Naive thymus-derived CD8-positive, alpha-beta T cell (primary cell): ENCODE measurements around the gene MYO1H. TPM values are rescaled to one million over a fixed set of nuclear protein-coding genes. Genes with fewer than 3 reads are reported as not detected.
"Not testable (repeated sequence)": the region's sequence is repeated elsewhere in the genome, so short reads cannot be mapped to it uniquely, and the experiment has no call there.

ENCODE experiments used
- ATAC-seq, 2 donors: fragments of 150-1000 bp; cut with Tn5 transposase in 1 of 2; sonication (Bioruptor Pico), chemical (Tn5 transposase) in 1 of 2; 1 replicate in 1 of 2; 2 replicates in 1 of 2; pipeline ENCODE4 v1.10.0; 2021; ENCODE audit warnings: mild to moderate bottlenecking in 2 of 2, moderate library complexity in 2 of 2
- POLR2A ChIA-PET: fragments of 350-600 bp; sonication (Branson Sonifier 250); formaldehyde crosslinking; loops from one replicate; lab custom pipeline; 2021; ENCODE audit warnings: antibody characterized with exemption; lab: Charles Lee
- DNase-seq, 10 donors: peaks; one replicate each; pipeline versions ENCODE4 v3.0.0 to v3.0.0-alpha.2; 2020 to 2022
- H3K27ac Mint-ChIP-seq, 10 donors: one replicate each; pipeline ENCODE4 v1.8.0; 2020 to 2022; ENCODE audit warnings: mild to moderate bottlenecking in 10 of 10, mixed read lengths in 10 of 10, moderate library complexity in 4 of 10, inconsistent platforms in 1 of 10
- H3K27me3 Mint-ChIP-seq, 5 donors: one replicate each; pipeline ENCODE4 v1.8.0; 2021 to 2022; ENCODE audit warnings: mixed read lengths in 5 of 5
- H3K36me3 Mint-ChIP-seq, 3 donors: one replicate each; pipeline ENCODE4 v1.8.0; 2020 to 2022; ENCODE audit warnings: mixed read lengths in 3 of 3, mild to moderate bottlenecking in 2 of 3, inconsistent platforms in 1 of 3
- H3K4me1 Mint-ChIP-seq, 4 donors: one replicate each; pipeline ENCODE4 v1.8.0; 2021 to 2022; ENCODE audit warnings: mixed read lengths in 4 of 4
- H3K4me3 Mint-ChIP-seq, 10 donors: one replicate each; pipeline ENCODE4 v1.8.0; 2020 to 2022; ENCODE audit warnings: mild to moderate bottlenecking in 10 of 10, mixed read lengths in 10 of 10, moderate library complexity in 6 of 10, inconsistent platforms in 1 of 10
- H3K9me3 Mint-ChIP-seq, 9 donors: one replicate each; pipeline ENCODE4 v1.8.0; 2020 to 2022; ENCODE audit warnings: mixed read lengths in 9 of 9, mild to moderate bottlenecking in 3 of 9, inconsistent platforms in 1 of 9, moderate library complexity in 1 of 9
- polyA plus RNA-seq, 3 donors: library from polyadenylated mRNA; unstranded; fragments of 300-500 nt; fragmentation: Illumina TruSeq; gene quantifications; one replicate each; pipeline ENCODE4 v1.2.3, GENCODE V29; 2021
- total RNA-seq, 8 experiments: library from RNA in 2 of 8; stranded (reverse) in 2 of 8; gene quantifications; one replicate each; pipeline ENCODE4 v1.2.3 and lab custom pipeline; 2021 to 2026

MYO1H gene
- total and polyA plus RNA-seq, 5 experiments from 2014 or later = not detected

GRCh38 chr12:109321294-109321693 is 26.4 kb upstream of the MYO1H start:
- H3K4me1 Mint-ChIP-seq, H3K4me3 Mint-ChIP-seq, DNase-seq, H3K36me3 Mint-ChIP-seq, POLR2A ChIA-PET, ATAC-seq, H3K27ac Mint-ChIP-seq, H3K9me3 Mint-ChIP-seq: not testable (repeated sequence)
- peaks cover 10 to 35% (median 19%) of the 10 kb centered on the region in 5 donors for H3K27me3 Mint-ChIP-seq

- ATAC-seq (no peak), DNase-seq (no peak)
- POLR2A ChIA-PET = no interaction called here
- no peaks in the 10 kb centered on the region for H3K36me3 Mint-ChIP-seq
- H3K9me3 Mint-ChIP-seq = no peaks in the 10 kb centered on the region
- H3K4me3 Mint-ChIP-seq = no peak overlapping the region
- H3K27ac Mint-ChIP-seq = no peak overlapping the region
- H3K4me1 Mint-ChIP-seq = no peaks in the 10 kb centered on the region
- H3K27me3 Mint-ChIP-seq = peaks cover 0 to 8% (median 4%) of the 10 kb centered on the region in 5 donors
Measured at GRCh38 chr12:109329003-109329402, 18.7 kb upstream of the MYO1H start.

DNA sequence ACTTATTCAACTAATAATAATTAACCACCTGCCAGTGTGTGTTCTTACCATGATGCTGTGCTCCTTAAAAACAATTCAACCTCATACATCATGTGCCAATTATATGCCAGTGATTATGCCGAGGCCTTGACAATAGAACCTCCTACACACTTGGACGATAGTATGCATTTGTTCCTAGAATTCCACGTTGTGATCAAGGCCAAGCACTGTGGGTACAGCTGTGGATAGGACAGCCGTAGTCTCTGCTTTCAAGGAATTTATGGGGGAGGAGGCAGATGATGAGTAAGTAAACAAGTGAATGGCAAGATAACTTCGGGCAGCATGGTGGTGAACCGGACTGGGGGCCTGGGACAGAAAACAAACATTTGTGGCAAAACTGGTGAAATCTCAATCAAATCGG is 18.0 kb upstream of the MYO1H start:
- ATAC-seq (no peak), DNase-seq (no peak)
- Mint-ChIP-seq H3K27me3 (peaks cover 0 to 8% (median 4%) of the 10 kb centered on the region in 5 donors), H3K27ac (no peak overlapping the region), H3K9me3 (no peaks in the 10 kb centered on the region), H3K36me3 (no peaks in the 10 kb centered on the region), H3K4me1 (no peaks in the 10 kb centered on the region), H3K4me3 (no peak overlapping the region)
- POLR2A ChIA-PET = no interaction called here

- Mint-ChIP-seq H3K36me3 (no peaks in the 10 kb centered on the region), H3K4me1 (no peaks in the 10 kb centered on the region), H3K27me3 (peaks cover 0 to 11% (median 6%) of the 10 kb centered on the region in 5 donors), H3K27ac (no peak overlapping the region), H3K4me3 (no peak overlapping the region), H3K9me3 (no peaks in the 10 kb centered on the region)
- no peak for ATAC-seq
- DNase-seq = no peak
- POLR2A ChIA-PET = no interaction called here
Measured at GRCh38 chr12:109330282-109331230, 17.1 kb upstream of the MYO1H start.

DNA sequence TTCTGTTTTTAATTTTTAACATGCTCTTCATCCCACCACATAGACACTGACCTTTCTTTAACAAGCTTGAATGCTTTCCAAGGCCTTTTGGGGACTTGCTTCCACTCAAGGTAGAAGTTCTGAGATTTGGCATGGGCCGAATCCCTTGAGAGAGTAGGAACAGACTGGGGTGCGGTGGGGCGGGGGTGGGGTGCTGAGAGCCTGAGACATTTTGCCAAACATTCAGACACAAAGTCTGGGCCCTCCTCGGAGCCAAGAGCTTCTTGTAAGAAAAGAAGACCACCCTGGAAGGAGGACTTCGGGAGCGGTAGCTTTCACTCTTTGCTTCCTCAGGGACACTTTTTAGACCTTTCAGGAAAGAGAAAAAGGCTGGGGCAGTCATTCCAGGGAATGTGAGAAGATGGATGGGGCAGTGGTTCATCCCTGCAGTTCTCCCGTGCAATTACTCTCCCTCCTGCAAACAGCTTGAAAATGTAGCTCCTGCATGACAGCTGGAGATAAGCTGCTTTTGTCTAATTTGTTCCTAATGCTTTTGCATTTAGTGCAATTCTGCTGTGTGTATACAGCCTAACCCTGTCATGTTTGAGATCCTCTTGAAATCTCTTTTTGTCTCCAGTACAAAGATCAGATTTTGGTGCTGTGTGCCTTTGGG is 16.3 kb upstream of the MYO1H start:
- Mint-ChIP-seq H3K27ac (no peak overlapping the region), H3K4me1 (no peaks in the 10 kb centered on the region), H3K36me3 (no peaks in the 10 kb centered on the region), H3K9me3 (no peaks in the 10 kb centered on the region), H3K4me3 (no peak overlapping the region), H3K27me3 (peaks cover 6 to 15% (median 11%) of the 10 kb centered on the region in 5 donors)
- DNase-seq = no peak
- no peak for ATAC-seq
- POLR2A ChIA-PET = interaction anchor here (0.6 kb wide), 1 partner anchor 436 kb away, joined by 5 read pairs; no protein-coding TSS in a partner anchor

DNA sequence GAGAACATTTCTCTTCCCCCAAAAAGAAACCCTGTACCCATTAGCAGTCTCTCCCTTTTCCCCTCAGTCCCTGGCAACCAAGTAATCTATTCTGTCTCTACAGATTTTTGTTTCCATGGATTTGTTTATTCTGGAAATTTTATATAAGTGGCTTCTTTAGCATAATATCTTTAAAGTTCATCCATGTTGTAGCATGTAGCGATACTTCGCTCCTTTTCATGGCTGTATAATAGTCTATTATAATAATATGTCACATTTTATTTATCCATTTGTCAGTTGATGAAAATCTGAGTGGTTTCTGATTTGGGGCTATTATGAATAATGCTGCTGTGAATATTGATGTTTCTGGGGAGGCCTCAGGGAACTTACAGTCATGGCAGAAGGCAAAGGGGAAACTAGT is 12.8 kb upstream of the MYO1H start:
- H3K27me3 Mint-ChIP-seq = peaks cover 9 to 27% (median 13%) of the 10 kb centered on the region in 5 donors
- H3K27ac Mint-ChIP-seq = no peak overlapping the region

DNA sequence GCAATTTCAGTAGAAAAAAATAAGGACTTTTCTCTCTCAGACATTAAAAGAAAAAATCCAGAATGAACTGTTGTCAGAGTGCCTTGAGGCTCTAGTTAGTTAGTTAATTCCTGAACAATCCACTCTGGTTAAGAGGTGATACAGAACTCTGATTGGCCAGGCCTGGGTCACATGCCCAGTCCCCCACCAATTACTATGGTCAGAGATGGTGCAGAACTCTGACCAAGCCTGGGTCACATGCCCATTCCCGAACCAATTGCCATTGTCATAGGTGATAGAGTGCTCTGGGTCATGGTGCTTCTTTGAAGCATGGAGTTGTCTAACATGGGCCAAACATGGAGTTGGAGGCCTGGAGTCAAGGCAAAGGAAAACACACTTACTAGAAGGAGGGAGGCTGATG is 11.1 kb upstream of the MYO1H start:
- POLR2A ChIA-PET = no interaction called here
- ATAC-seq (no peak), DNase-seq (no peak)
- H3K4me1 Mint-ChIP-seq = no peaks in the 10 kb centered on the region
- no peak overlapping the region for H3K27ac Mint-ChIP-seq
- H3K9me3 Mint-ChIP-seq = no peaks in the 10 kb centered on the region
- H3K4me3 Mint-ChIP-seq = no peak overlapping the region
- no peaks in the 10 kb centered on the region for H3K36me3 Mint-ChIP-seq
- H3K27me3 Mint-ChIP-seq = peaks cover 5 to 27% (median 13%) of the 10 kb centered on the region in 5 donors

More for the DNA sequence above, 12.8 kb upstream of the MYO1H start:
- H3K36me3 Mint-ChIP-seq = no peaks in the 10 kb centered on the region
- no peaks in the 10 kb centered on the region for H3K9me3 Mint-ChIP-seq
- DNase-seq = no peak
- no peak for ATAC-seq
- no peak overlapping the region for H3K4me3 Mint-ChIP-seq
- POLR2A ChIA-PET = no interaction called here
- no peaks in the 10 kb centered on the region for H3K4me1 Mint-ChIP-seq

- ATAC-seq = no peak
- H3K27ac Mint-ChIP-seq = no peak overlapping the region
- DNase-seq = no peak
- peaks cover 0 to 26% (median 4%) of the 10 kb centered on the region in 5 donors for H3K27me3 Mint-ChIP-seq
- no peaks in the 10 kb centered on the region for H3K36me3 Mint-ChIP-seq
- POLR2A ChIA-PET = interaction anchor here (0.6 kb wide), 1 partner anchor 18 kb away, joined by 5 read pairs; no protein-coding TSS in a partner anchor
- H3K4me3 Mint-ChIP-seq = no peak overlapping the region
- no peaks in the 10 kb centered on the region for H3K4me1 Mint-ChIP-seq
- peaks cover 0 to 4% (median 0%) of the 10 kb centered on the region in 9 donors for H3K9me3 Mint-ChIP-seq
Measured at GRCh38 chr12:109343677-109344076, 4.0 kb upstream of the MYO1H start.

DNA sequence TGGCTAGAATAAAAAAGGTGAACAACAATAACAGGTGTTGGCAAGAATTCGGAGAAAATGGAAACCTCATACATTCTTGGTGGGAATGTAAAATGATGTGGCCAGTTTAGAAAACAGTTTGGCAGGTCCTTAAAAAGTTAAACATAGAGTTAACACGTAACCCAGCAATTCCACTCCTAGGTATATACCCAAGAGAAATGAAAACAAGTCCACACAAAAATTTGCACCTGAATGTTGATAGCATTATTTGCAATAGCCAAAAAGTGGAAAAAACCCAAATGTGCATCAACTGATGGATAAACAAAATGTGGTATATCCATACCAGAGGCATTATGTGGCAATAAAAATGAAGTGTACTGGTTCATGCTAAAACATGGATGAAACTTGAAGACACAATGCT is 2.3 kb upstream of the MYO1H start:
- POLR2A ChIA-PET = no interaction called here
- Mint-ChIP-seq H3K36me3 (no peaks in the 10 kb centered on the region), H3K27me3 (peaks cover 0 to 21% (median 6%) of the 10 kb centered on the region in 5 donors), H3K27ac (no peak overlapping the region), H3K4me3 (no peak overlapping the region), H3K9me3 (peaks cover 0 to 4% (median 0%) of the 10 kb centered on the region in 9 donors), H3K4me1 (no peaks in the 10 kb centered on the region)
- ATAC-seq (no peak), DNase-seq (no peak)

GRCh38 chr12:109346920-109347319 is 780 bp upstream of the MYO1H start:
- POLR2A ChIA-PET = no interaction called here
- H3K9me3 Mint-ChIP-seq = peaks cover 0 to 4% (median 0%) of the 10 kb centered on the region in 9 donors
- no peak for DNase-seq
- H3K36me3 Mint-ChIP-seq = no peaks in the 10 kb centered on the region
- no peak for ATAC-seq
- no peak overlapping the region for H3K27ac Mint-ChIP-seq
- peaks cover 0 to 19% (median 7%) of the 10 kb centered on the region in 5 donors for H3K27me3 Mint-ChIP-seq
- no peak overlapping the region for H3K4me3 Mint-ChIP-seq
- H3K4me1 Mint-ChIP-seq = no peaks in the 10 kb centered on the region

DNA sequence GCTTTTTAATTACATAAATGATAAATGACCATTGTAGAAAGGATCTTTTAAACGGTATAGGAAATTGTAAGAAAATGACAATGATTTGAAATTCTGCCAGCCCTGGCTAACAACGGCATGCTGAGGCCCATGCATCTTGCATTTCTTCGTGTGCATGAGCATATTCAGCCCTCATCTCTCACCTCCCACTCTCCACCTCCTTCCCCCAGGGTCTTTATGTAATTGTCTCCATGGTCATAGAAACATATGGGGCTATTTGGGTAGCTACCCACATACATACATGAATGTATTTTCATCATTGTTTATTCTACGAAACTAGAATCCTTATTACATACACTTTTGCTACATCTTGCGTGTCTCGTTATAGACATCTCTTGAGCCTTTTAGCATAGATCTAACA is 4.5 kb downstream of the MYO1H start:
- ATAC-seq = no peak
- no peak overlapping the region for H3K4me3 Mint-ChIP-seq
- H3K4me1 Mint-ChIP-seq = no peaks in the 10 kb centered on the region
- H3K27me3 Mint-ChIP-seq = peaks cover 4 to 15% (median 10%) of the 10 kb centered on the region in 5 donors
- DNase-seq = no peak
- H3K36me3 Mint-ChIP-seq = no peaks in the 10 kb centered on the region
- no peak overlapping the region for H3K27ac Mint-ChIP-seq
- H3K9me3 Mint-ChIP-seq = no peaks in the 10 kb centered on the region
- POLR2A ChIA-PET = no interaction called here

DNA sequence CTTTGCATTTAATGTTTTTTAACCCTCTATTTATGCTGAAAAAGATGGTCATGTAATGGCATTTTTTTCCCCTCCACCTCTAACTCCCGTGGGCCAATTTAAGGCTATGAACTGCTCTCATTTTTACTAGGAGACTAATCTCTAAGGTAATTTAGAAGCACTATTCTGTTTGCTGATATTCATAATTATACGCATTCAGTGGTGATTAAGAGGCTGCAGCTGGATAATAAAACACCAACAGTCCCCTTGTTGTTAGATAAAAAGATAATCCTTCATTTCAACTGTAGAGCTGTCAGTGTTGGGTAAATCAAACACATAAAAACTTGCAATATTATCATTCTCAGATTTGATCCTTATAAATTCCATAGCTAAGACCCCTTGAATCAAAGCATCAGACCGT is 8.9 kb downstream of the MYO1H start:
- no peak for ATAC-seq
- no peak for DNase-seq
- Mint-ChIP-seq H3K36me3 (no peaks in the 10 kb centered on the region), H3K4me3 (no peak overlapping the region), H3K4me1 (peaks cover 0 to 6% (median 2%) of the 10 kb centered on the region in 4 donors), H3K27me3 (peaks cover 3 to 30% (median 16%) of the 10 kb centered on the region in 5 donors), H3K27ac (no peak overlapping the region), H3K9me3 (no peaks in the 10 kb centered on the region)
- POLR2A ChIA-PET = no interaction called here

DNA sequence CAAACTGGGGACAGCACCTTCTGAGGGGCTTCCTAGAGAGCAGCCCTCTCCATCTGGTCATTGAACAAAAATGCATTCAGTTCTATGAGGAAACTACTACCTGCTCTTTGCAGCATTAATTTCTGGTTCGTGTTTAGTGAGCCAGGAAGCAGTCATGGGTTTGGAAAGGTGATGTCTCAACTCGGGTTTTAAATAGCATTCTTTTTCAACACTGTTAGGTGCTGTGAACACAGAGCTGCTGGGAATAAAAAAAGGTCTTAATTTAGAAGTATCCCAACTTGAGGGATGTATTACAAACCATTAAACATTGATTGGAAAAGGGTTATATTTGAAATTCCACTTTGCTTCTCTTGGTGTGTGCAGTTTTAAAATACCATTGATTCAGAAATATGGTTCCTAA is 9.3 kb downstream of the MYO1H start:
- POLR2A ChIA-PET = no interaction called here
- H3K4me3 Mint-ChIP-seq = no peak overlapping the region
- no peaks in the 10 kb centered on the region for H3K36me3 Mint-ChIP-seq
- ATAC-seq = no peak
- DNase-seq = no peak
- H3K4me1 Mint-ChIP-seq = peaks cover 0 to 6% (median 2%) of the 10 kb centered on the region in 4 donors
- peaks cover 3 to 32% (median 16%) of the 10 kb centered on the region in 5 donors for H3K27me3 Mint-ChIP-seq
- no peaks in the 10 kb centered on the region for H3K9me3 Mint-ChIP-seq
- no peak overlapping the region for H3K27ac Mint-ChIP-seq
